ENCODE results near the gene CETN1.

CETN1 gene

GRCh38 chr18:574865-575645 lies 5.1 kb upstream of the CETN1 start:
- no peak for DNase-seq (ENCODE audit: low read depth)
- no peak for TF ChIP-seq CTCF (conservative IDR thresholded peaks at IDR 0.05; ENCODE audit: control insufficient read depth, insufficient read depth, low read depth, low read length)
- H3K4me3 ChIP-seq (ENCODE audit: control insufficient read depth, low read depth, low read length) = no peak overlapping the region

DNA sequence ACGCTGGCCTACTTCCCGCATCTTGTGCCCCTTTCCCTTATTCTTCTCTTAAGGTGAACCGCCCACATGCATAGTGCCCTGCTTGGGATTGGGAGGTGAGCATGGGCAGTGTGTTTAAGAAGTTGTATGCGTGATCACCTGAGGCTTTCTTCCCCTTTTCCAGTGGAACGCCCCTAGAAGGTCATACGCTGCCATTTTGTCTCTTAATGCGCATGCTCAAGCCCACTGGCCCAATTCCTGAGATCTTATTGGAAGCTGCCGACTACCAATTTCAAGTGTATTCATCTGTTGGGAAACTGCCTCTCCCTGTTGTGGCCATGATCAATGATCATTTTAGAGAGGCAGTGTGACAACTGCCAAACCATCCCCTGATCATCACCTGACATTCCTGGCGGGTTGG lies 3.3 kb upstream of the CETN1 start:
- DNase-seq (ENCODE audit: low read depth) = no peak
- no peak for TF ChIP-seq CTCF (conservative IDR thresholded peaks at IDR 0.05; ENCODE audit: control insufficient read depth, insufficient read depth, low read depth, low read length)
- no peak overlapping the region for H3K4me3 ChIP-seq (ENCODE audit: control insufficient read depth, low read depth, low read length)

- no peak overlapping the region for H3K4me3 ChIP-seq (ENCODE audit: control insufficient read depth, low read depth, low read length)
- no peak for TF ChIP-seq CTCF (conservative IDR thresholded peaks at IDR 0.05; ENCODE audit: control insufficient read depth, insufficient read depth, low read depth, low read length)
- no peak for DNase-seq (ENCODE audit: low read depth)
Observed at GRCh38 chr18:577643-578375, 2.4 kb upstream of the CETN1 start.

- no peak overlapping the region for H3K4me3 ChIP-seq (ENCODE audit: control insufficient read depth, low read depth, low read length)
- TF ChIP-seq CTCF (conservative IDR thresholded peaks at IDR 0.05; ENCODE audit: control insufficient read depth, insufficient read depth, low read depth, low read length) = no peak
- DNase-seq (ENCODE audit: low read depth) = no peak
Observed at GRCh38 chr18:579238-579637, 942 bp upstream of the CETN1 start.

GRCh38 chr18:581096-581495 lies 916 bp downstream of the CETN1 start:
- no peak overlapping the region for H3K4me3 ChIP-seq (ENCODE audit: control insufficient read depth, low read depth, low read length)
- TF ChIP-seq CTCF (conservative IDR thresholded peaks at IDR 0.05; ENCODE audit: control insufficient read depth, insufficient read depth, low read depth, low read length) = no peak
- no peak for DNase-seq (ENCODE audit: low read depth)

- no peak for TF ChIP-seq CTCF (conservative IDR thresholded peaks at IDR 0.05; ENCODE audit: control insufficient read depth, insufficient read depth, low read depth, low read length)
- H3K4me3 ChIP-seq (ENCODE audit: control insufficient read depth, low read depth, low read length) = no peak overlapping the region
- DNase-seq (ENCODE audit: low read depth) = no peak
Observed at GRCh38 chr18:582465-582864, 2.3 kb downstream of the CETN1 start.

All from fibroblast of mammary gland (primary cell).